HG03342 (cell line): ENCODE measurements around the gene ACTL7B.
"Not testable (repeated sequence)": the region's sequence is repeated elsewhere in the genome, so short reads cannot be mapped to it uniquely, and the experiment has no call there.

ENCODE experiments used
- ATAC-seq: cut with Tn5 transposase; IDR thresholded peaks from one replicate; pipeline ENCODE4 v1.9.1; 2021; ENCODE audit warnings: mild to moderate bottlenecking, moderate library complexity; ENCODE audit not compliant: unreplicated experiment

Gene ACTL7B

DNA sequence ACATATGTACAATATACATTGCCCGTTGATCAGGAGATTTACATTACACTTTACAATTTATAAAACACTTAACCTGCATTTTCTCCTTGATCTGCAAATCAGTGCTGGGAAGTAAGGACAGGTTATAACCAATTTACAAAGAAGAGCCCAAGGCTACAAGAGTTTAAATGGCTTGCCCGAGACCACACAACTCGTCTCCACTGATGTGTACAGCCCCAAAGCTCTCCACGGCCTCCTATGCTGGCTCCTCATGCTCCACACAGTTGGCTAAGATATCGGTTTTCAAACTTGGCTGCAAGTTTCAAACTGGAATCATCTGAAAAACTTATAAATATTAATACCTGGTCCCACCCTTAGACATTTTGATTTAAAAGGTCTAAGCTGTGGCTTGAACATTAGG lies 10.3 kb downstream of the ACTL7B start:
- ATAC-seq, result no peak

DNA sequence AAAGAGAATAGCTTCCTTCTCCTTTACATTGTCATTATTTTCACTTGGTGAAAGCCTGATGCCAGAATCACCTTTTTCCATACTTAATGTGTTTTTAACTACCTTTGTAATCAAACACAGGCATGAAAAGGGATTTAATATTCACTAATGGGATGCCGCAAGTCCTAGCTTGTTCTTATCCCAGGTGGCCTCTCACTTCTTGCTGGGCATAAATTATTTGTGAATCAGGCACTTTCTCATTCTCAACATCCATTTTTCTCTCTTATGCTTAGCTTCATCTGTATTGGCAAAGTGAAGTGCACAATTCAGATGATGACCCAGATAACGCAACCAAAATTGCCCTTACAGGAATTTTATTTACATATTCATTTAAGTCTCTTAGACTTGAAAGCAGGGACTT lies 10.9 kb downstream of the ACTL7B start:
- ATAC-seq, result no peak

DNA sequence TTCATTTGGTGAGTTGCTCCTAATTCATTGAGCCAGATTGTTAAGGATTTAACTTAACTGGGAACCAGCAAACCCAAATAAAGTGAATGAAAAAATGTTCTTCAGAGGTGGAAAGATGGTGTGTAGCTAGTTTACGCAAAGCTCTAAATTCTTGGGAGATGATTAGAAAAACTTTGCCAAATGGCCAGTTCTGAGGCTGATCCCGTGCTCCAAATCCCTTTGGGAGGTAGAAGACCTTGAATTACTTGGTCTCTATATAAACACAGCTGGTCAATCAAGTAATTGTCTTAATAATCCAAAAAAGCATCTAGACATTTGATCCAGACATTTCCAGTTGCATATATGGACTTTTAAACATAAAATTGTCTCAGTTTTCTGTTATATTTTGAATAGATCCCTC lies 11.4 kb downstream of the ACTL7B start:
- no peak for ATAC-seq

DNA sequence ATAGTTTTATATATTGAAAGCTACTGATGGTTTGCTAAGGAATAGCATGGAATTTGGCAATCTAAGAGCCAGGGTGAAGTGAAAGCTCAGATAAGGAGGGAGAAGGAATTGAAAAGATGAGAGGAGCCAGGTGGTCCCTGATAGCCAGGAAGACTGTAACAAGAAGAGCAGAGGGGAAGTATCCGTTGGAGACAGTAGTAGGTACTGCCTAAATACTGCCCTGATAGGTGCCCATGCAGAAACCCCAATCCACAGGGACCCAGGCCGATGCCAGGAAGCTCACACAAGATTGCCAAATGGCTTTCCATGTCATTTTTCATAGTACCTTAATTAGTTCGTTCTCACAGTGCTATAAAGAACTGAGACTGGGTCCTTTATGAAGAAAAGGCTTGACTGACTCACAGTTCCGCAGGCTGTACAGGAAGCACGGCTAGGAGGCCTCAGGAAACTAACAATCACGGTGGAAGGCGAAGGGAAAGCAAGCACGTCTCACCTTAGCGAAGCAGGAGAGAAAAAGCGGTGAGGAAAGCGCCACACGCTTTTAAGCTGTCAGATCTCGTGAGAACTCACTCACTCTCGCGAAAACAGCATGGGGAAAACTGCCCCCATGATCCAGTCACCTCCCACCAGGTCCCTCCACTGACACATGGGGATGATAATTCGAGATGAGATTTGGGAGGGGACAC lies 13.0 kb downstream of the ACTL7B start:
- ATAC-seq, result no peak

DNA sequence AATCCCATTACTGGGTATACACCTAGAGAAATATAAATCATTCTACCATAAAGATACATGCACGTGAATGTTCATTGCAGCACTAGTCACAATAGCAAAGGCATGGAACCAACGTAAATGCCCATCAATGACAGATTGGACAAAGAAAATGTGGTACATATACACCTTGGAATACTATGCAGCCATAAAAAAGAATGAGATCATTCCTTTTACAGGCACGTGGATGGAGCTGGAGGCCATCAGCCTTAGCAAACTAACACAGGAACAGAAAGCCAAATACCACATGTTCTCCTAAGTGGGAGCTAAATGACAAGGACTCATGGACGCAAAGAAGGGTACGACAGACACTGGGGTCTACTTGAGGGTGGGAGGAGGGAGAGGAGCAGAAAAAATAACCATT lies 16.2 kb downstream of the ACTL7B start:
- ATAC-seq, result not testable (repeated sequence)

DNA sequence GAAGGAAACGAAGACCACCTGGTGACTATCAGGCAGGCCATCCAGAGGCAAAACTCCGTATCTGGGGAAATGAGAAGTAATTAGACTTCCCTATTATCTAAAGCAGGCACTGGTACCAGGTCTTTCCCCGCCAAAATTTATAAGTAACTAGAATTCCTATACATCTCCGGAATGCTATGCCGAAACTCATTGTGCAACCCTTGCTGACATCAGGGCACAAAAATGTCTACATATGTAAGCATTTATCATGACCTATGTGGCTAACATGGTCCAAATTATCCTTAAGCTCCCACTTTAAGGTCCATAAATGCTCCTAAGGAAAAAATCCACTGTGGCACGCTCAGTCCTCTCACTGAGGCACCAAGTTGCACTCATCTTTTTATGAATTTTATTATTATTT lies 17.8 kb downstream of the ACTL7B start:
- no peak for ATAC-seq

DNA sequence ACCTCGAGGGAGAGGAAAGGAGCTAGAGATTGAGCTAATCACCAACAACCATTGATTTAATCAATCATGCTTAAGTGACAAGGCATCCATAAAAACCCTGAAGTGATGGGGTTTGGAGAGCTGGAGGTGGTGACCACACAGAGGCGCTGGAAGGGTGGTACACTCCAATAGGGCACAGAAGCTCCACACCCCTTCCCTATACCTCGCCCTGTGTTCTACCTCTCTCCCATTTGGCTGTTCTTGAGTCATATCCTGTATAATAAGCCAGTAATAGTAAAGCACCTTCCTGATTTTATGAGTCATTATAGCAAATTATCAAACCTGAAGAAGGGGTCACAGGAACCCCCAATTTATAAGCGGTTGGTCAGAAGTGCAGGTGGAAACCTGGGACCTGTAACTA lies 18.3 kb downstream of the ACTL7B start:
- no peak for ATAC-seq

DNA sequence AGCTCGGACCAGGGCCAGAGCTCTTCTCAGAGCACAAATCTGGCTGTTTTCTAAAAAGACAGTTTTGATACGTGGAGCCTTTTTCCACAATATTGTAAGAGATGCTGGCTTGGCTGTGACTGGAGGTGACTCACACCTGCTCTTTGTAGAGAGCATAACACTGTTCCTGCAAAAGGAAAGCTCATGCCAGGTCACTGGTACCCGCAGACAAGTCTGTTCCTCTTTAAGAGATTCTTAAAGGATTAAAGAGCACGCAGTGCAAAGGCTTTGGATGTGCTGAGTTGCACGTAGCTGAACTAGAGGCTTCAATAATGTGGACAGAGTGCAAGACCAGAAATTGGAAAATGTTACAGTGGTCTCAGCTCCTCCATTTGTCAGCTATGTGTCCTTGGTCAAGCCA lies 19.0 kb downstream of the ACTL7B start:
- ATAC-seq, result no peak

DNA sequence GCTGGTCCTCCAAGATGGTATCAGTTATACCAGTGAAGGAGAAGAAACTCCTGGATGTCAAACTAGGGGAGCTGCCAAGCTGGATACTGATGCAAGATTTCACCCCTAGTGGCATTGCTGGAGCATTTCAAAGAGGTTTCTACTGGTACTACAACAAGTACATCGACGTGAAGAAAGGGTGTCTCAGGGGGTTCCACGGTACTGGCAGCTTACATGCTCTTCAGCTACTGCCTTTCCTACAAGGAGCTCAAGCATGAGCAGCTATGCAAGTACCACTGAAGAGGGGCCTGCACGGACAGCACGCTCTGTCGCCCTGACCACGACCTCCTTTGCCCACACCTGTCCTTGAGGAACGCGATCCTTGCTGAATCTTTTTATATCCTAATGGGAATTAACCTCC lies 19.5 kb downstream of the ACTL7B start:
- no peak for ATAC-seq

DNA sequence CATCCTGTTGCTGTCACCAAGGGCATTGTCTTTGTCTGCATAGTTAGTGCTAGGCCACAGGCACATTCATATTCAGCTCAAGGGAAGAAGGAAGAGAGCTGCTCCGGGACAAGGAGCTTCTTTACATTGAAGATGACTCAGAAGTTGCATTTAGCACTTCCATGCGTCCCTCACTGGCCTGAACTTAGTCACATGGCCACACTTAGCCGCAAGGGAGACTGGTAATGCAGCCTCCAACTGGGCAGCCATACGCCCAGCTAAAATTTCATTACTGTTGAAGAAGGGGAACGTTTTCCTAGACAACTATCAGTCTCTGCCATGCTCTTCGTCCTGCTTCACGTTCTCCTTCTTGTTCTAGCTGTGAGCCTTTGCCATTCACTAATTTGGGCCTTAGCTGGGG lies 20.0 kb downstream of the ACTL7B start:
- ATAC-seq, result no peak

DNA sequence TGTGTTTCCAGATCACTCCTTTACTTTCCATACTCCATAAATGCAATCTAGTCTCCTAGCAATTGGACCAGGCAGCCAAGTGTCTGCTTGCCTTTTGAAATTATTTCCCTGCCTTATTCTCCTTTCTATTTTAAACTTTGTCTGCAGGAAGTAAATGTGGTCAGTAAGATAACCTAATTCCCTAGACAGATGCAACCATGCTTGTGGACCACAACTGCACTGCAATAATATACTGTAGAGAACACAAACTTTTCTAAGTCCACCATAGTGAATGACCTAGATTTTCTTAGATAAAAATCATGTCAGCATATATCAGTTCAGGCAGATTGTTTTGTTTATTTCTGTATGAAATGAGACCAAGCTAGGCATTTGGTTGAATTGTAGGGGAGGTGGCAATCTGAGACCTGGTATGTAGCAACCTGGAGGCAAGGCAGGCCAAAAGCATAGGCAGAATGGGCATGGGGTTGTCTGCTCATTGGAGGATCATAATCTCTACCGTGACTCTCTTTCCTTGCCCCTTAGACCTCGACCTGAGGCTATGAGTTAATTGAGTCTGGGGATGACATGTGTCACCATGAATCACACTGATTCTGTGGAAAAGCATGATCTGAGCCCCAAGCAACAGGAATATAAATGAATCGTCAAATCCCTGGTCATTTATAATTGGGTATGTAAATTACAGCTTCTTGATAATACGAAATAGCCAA lies 20.7 kb downstream of the ACTL7B start:
- ATAC-seq, result no peak

DNA sequence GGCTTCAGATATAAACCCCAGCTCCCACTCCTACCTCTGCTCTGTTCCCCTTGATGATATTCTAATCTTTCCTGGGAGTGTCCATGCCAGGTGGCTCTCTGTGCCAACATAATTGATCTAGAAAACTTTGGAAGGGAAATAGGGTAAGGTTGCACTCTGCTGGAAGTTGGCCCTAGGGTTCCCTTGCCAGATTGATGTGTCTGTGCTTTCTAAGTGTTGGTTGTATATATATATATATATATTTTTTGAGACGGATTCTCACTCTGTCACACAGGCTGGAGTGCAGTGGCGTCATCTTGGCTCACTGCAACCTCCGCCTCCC lies 23.6 kb downstream of the ACTL7B start:
- ATAC-seq, result no peak

DNA sequence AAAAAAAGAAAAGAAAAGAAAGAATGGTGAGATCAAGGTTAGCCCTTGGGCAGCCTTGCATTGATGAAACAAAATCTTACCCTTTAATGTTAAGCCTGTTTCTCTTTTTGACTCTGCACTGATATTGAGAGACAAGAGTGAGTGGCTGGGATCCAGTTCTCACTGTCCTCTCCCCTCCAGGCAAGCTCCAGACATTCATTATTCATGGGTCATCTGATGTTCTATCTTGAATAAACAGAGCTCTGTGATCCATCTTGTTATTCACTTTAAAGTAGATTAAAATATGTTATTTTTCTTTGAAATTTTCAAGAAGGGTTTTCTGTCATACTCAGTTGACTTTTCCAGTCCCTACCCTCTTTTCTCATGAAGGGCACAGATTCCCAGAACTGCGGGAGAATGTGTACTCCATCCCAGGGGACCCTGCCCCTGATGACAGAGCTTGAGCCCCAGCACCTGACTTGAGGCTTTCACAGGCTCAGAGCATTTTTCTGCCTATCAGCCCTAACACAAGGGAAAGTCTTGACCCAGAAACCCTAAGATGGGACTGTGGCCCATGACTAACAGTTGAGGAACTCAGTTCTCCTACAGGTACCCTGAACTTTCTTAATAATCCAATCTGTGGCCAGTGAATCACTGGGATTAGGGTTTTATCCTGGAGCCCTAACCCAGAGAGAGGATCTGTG lies 24.1 kb downstream of the ACTL7B start:
- no peak for ATAC-seq

DNA sequence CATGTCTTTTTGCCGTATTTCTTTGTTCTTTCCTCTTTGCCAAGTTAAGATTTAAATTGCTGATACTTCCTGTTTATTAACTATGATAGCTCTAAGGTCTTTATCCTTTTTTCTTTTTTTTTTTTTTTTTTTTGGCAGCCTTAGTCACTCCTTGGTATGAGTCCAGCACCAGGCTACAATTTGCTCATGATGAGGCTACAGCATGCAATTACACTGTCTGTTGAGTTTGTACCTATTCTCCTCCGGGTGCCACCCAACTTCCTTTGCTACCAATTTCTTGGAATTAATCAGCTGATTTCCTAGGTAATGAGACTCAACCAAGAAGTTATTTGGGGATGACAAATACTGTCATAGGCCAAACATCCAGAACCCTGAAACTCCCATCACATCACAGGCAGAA lies 25.5 kb downstream of the ACTL7B start:
- no peak for ATAC-seq

DNA sequence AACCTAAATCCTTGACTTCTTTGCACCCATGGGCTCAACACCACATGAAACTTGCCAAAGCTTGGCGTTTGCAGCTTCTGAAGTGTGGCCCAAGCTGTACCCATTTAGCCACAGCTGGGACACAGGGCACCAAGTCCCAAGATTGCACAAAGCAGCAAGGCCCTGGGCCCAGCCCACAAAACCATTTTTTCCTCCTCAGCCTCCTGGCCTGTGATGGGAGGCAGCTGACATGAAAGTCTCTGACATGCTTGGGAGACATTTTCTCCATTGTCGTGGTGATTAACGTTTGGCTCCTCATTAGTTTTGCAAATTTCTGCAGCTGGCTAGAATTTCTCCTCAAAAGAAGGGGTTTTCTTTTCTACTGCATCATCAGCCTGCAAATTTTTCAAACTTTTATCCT lies 32.0 kb downstream of the ACTL7B start:
- ATAC-seq, result no peak

DNA sequence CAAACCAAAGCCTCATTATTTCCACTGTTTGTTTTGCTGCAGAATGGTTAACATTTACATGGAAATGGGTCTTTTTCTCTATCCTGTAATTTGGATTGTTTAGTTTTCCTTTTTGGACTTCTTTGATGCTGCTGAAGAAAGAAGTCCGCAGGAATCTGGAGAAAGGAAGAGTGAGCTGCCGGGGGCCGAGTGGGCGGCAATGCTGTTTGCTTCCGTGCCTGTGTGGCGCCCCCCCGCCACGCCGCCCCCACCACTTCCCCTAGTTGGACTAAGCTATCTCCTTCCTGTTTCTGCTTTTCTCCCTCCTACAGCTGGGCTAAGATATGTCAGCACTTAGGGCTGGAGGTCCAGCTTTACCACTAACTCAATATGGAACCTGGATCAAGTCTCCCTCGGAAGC lies 39.7 kb downstream of the ACTL7B start:
- no peak for ATAC-seq

DNA sequence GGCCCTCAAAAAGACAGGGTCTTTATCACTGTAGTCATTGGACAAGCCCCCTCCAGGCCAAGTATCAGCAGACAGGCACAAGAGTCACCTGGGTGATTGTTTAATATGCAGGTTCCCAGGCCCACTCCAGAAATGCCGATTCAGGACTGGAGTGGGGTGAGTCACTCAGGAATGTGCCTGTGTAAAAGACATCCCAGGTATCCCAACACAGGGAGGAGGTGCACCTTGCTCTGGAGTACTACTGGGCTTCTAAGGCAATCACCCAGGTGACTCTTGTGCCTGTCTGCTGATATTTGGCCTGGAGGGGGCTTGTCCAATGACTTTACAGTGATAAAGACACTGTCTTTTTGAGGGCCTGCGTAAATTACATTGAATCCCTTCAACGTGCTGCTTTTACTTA lies 40.6 kb downstream of the ACTL7B start:
- no peak for ATAC-seq

DNA sequence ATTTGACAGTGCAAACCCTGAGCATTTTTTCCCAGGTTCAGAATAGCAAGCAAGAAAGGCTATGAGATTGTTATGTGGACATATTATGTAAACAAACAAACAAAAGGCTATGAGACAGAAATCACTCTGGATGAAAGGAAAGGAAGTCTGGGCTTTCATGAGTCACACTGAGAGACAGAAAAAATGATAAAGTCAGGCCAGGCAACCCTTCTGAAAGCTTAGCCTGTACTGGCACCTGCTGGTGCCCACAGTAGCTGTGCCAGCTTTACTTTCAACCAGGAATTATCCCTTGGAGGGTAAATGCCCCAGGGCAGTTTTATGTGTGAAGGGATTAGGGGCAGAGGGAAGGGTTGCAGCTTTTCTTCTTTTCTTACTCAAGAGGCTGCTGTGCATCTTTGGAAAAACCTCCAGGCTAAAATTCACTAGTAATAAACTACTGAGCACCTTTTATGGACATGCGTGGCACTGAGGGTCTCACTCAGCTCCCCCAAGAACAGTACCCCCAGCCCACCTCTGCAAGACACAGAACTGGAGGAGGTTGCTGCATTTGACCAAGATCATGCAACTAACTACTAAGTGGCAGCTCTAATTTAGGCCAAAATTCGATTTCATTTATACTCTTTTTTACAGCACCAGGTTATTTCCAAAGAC lies 41.7 kb downstream of the ACTL7B start:
- ATAC-seq, result no peak

DNA sequence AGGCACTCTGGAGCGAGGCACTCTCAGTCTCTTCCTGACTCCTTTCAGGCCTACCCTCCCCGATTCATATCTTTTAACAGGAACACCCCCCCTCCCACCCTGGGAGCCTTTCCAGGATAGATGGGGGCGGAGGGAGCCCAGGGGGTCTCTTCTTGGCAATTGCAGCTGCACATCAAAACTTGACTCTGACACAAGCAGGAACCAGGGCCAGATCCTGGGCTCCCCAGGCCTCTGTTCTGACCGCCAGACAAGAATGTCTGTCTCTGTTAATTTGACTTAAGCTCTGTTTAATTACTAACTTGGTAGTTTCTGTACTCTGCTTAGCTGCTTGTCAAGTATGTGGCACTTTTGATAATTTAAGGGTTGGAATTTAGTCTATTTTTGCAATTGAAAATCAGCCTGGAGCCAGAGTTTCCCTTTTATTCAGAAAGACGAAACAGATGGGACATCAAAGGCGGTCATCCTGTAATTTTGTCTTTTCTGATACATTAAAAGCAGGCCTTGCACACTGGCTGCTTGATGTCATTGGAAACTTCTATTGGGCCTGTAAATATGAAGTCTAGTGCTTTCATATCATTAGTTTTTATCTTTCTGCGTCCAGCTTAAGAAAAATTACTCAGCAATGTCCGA lies 43.3 kb downstream of the ACTL7B start:
- no peak for ATAC-seq

DNA sequence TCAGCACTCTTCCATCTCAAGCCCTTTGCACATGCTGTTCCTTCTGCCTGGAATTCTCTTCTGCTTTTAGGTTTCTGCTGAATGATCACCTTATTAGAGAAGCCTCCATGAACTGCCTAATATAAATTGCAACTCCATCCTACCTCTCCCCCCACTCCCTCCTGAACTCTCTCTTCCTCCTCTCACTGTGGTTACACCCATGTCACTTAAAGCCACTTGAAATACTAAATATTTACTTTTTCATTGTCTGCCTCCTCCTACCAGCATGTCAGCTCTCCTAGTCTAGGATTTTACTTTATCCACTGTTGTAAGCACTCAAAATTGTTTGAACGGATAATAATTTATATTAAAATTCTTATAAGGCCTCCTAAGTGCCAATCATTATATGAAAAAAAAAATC lies 43.8 kb downstream of the ACTL7B start:
- ATAC-seq, result no peak

DNA sequence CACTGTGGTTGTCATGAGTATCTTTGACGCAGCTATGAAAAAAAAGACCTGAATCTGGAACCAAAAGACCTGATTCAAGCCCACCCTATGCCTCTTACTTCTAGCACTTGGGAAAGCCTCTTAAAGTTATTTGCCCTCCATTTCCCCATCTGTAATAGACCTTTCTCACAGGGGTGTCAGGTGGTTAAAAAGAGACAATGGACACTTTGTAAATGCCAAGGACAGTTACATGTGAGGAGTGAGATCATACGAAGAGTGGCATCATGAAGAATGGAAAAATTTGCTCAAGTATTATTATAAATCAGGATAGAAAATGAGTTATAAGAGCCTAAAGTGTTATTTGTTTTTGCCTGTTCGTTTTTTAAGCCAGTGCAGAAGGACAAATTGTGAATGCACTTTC lies 46.5 kb downstream of the ACTL7B start:
- no peak for ATAC-seq
